Retinal pigment epithelial cell (primary cell): ENCODE data around the gene ZNF467.

Source experiments
- DNase-seq: peaks from one replicate; pipeline ENCODE4 v3.0.0-alpha.2; 2010; ENCODE audit warnings: low read depth
- H3K4me3 ChIP-seq: 2 replicates; pipeline ENCODE4 v1.5.1; 2011; ENCODE audit warnings: mild to moderate bottlenecking, low read length, control low read depth, moderate library complexity
- CTCF ChIP-seq: conservative IDR thresholded peaks from 2 replicates; pipeline ENCODE4 v1.5.1; 2011; ENCODE audit warnings: low read depth, low read length, control low read depth, inconsistent platforms

ZNF467 gene

GRCh38 chr7:149818536-149818840, 45.1 kb upstream of the ZNF467 start:
- no peak for DNase-seq
- no peak overlapping the region for H3K4me3 ChIP-seq
- no peak for TF ChIP-seq CTCF

GRCh38 chr7:149817836-149818535, 44.6 kb upstream of the ZNF467 start:
- no peak for DNase-seq
- no peak for TF ChIP-seq CTCF
- no peak overlapping the region for H3K4me3 ChIP-seq

- H3K4me3 ChIP-seq, result no peak overlapping the region
- TF ChIP-seq CTCF, result no peak
- DNase-seq, result no peak
Measured at GRCh38 chr7:149817301-149817771, 43.9 kb upstream of the ZNF467 start.

GRCh38 chr7:149816794-149817193, 43.4 kb upstream of the ZNF467 start:
- H3K4me3 ChIP-seq, result no peak overlapping the region
- DNase-seq, result no peak
- TF ChIP-seq CTCF, result no peak

GRCh38 chr7:149816267-149816751, 42.9 kb upstream of the ZNF467 start:
- no peak for TF ChIP-seq CTCF
- H3K4me3 ChIP-seq, result no peak overlapping the region
- no peak for DNase-seq

- TF ChIP-seq CTCF, result no peak
- no peak for DNase-seq
- H3K4me3 ChIP-seq, result no peak overlapping the region
Measured at GRCh38 chr7:149815661-149816266, 42.4 kb upstream of the ZNF467 start.

GRCh38 chr7:149815121-149815520, 41.7 kb upstream of the ZNF467 start:
- TF ChIP-seq CTCF, result no peak
- H3K4me3 ChIP-seq, result no peak overlapping the region
- no peak for DNase-seq
